GM19238 (cell line): ENCODE results near the gene IGFN1.

Experiments used
- DNase-seq: peaks from one replicate; pipeline ENCODE4 v3.0.0; 2011; ENCODE audit warnings: low spot score; ENCODE audit not compliant: insufficient read length

The IGFN1 gene

GRCh38 chr1:201262963-201263608 lies 72.5 kb downstream of the IGFN1 start:
- DNase-seq = no peak

GRCh38 chr1:201264072-201264471 lies 73.4 kb downstream of the IGFN1 start:
- no peak for DNase-seq

GRCh38 chr1:201264554-201264953 lies 73.9 kb downstream of the IGFN1 start:
- no peak for DNase-seq

GRCh38 chr1:201265756-201266155 lies 75.1 kb downstream of the IGFN1 start:
- DNase-seq = no peak

GRCh38 chr1:201266276-201266675 lies 75.7 kb downstream of the IGFN1 start:
- no peak for DNase-seq

- DNase-seq = no peak
Observed at GRCh38 chr1:201266774-201267173, 76.2 kb downstream of the IGFN1 start.

GRCh38 chr1:201267481-201268229 lies 77.0 kb downstream of the IGFN1 start:
- DNase-seq = no peak

GRCh38 chr1:201268604-201269151 lies 78.1 kb downstream of the IGFN1 start:
- DNase-seq = no peak

GRCh38 chr1:201269281-201269680 lies 78.7 kb downstream of the IGFN1 start:
- no peak for DNase-seq

- no peak for DNase-seq
Observed at GRCh38 chr1:201269900-201270410, 79.3 kb downstream of the IGFN1 start.

GRCh38 chr1:201270616-201271390 lies 80.2 kb downstream of the IGFN1 start:
- no peak for DNase-seq

- DNase-seq = no peak
Observed at GRCh38 chr1:201272799-201273198, 82.2 kb downstream of the IGFN1 start.

GRCh38 chr1:201274616-201275252 lies 84.1 kb downstream of the IGFN1 start:
- no peak for DNase-seq

GRCh38 chr1:201275253-201275666 lies 84.6 kb downstream of the IGFN1 start:
- no peak for DNase-seq

- DNase-seq = no peak
Observed at GRCh38 chr1:201276891-201277290, 86.3 kb downstream of the IGFN1 start.

- no peak for DNase-seq
Observed at GRCh38 chr1:201277441-201277840, 86.8 kb downstream of the IGFN1 start.
